Measurements from ENCODE around the gene STIM1.

GRCh38 chr11:3894128-3894731, 38.8 kb downstream of the STIM1 start:
- TF ChIP-seq CTCF (conservative IDR thresholded peaks at IDR 0.05) (no peak), EZH2 (IDR thresholded peaks at IDR 0.05; ENCODE audit: low read depth) (no peak)
